PFSK-1 (cell line): ENCODE data around the gene ATP10A.

Experiments used
- FOXP2 ChIP-seq: optimal IDR thresholded peaks from 2 replicates; pipeline ENCODE3; 2011; ENCODE audit warnings: borderline replicate concordance, control low read depth, inconsistent platforms; ENCODE audit not compliant: insufficient read depth; ENCODE audit errors: extremely low read length, extremely low read depth
- POLR2AphosphoS5 ChIP-seq: IDR thresholded peaks from 2 replicates; pipeline ENCODE4 v1.6.1; 2012; ENCODE audit warnings: low read depth, mild to moderate bottlenecking, control low read depth, low read length, moderate library complexity
- REST ChIP-seq, 2 experiments: IDR thresholded peaks; 2 replicates each; pipeline versions ENCODE4 v1.6.1 to v1.8.0; 2011 to 2012; ENCODE audit warnings: low read depth in 2 of 2, low read length in 2 of 2, control low read depth in 1 of 2, inconsistent platforms in 1 of 2, mild to moderate bottlenecking in 1 of 2, moderate library complexity in 1 of 2; ENCODE audit not compliant: insufficient read depth in 1 of 2
- SIN3A ChIP-seq: IDR thresholded peaks from 2 replicates; pipeline ENCODE4 v1.6.1; 2012; ENCODE audit warnings: mild to moderate bottlenecking, low read length, moderate library complexity, borderline replicate concordance; ENCODE audit not compliant: insufficient read depth

GRCh38 chr15:25711691-25712090 lies 151.4 kb downstream of the ATP10A start:
- TF ChIP-seq POLR2AphosphoS5 (no peak), FOXP2 (no peak), REST (IDR thresholded peaks at IDR 0.05; ENCODE audit: insufficient read depth in 1 of 2, low read depth in 2 of 2, low read length in 2 of 2) (no peak), SIN3A (no peak)
